A549 (cell line): ENCODE data around the gene MUC15. TPM values are rescaled to one million over a fixed set of nuclear protein-coding genes. Genes with fewer than 3 reads are reported as not detected.

Source experiments
- ATAC-seq, 2 experiments: fragments of 200-7000 bp in 1 of 2; fragments of >200 bp in 1 of 2; cut with Nextera tagmentation in 1 of 2; cut with Tn5 transposase in 1 of 2; 3 replicates each; pipeline versions ENCODE4 v1.8.0 to v1.9.1; 2018 to 2020; ENCODE audit warnings: mild to moderate bottlenecking in 1 of 2, moderate library complexity in 1 of 2
- CTCF ChIA-PET: fragments of 300-600 bp; sonication (Branson Sonifier 250); formaldehyde crosslinking; extraction: SDS; loops from one replicate; lab custom pipeline; 2021; ENCODE audit warnings: antibody characterized with exemption, inconsistent platforms; lab: Yijun Ruan, JAX
- POLR2A ChIA-PET: fragments of 350-600 bp; formaldehyde crosslinking; extraction: SDS; loops from one replicate; lab custom pipeline; 2021; ENCODE audit warnings: antibody characterized with exemption, inconsistent platforms; lab: Yijun Ruan, JAX
- DNase-seq, 2 experiments: peaks; one replicate each; pipeline versions ENCODE4 v3.0.0 to v3.0.0-alpha.2; 2011 to 2016; ENCODE audit warnings: low read depth in 1 of 2, low spot score in 1 of 2
- FAIRE-seq: peaks from 2 replicates; lab custom pipeline; 2011; peaks lifted over from hg19 to GRCh38; lab: Jason Lieb, UNC
- H3K27ac ChIP-seq, 2 experiments: fragments of >200 bp; sonication (Bioruptor Twin); formaldehyde crosslinking; 3 replicates each; pipeline ENCODE4 v1.5.1; 2016 to 2017
- H3K4me1 ChIP-seq: fragments of >200 bp; sonication (Bioruptor Twin); formaldehyde crosslinking; 3 replicates; pipeline ENCODE4 v1.6.1; 2016
- H3K4me2 ChIP-seq: fragments of >200 bp; sonication (Bioruptor Twin); formaldehyde crosslinking; 3 replicates; pipeline ENCODE4 v1.6.1; 2016
- H3K4me3 ChIP-seq: fragments of >200 bp; sonication (Bioruptor Twin); formaldehyde crosslinking; 3 replicates; pipeline ENCODE4 v1.5.1; 2016
- H3K9me3 ChIP-seq: fragments of >200 bp; sonication (Bioruptor Twin); formaldehyde crosslinking; 3 replicates; pipeline ENCODE4 v1.6.1; 2016
- CBX8 ChIP-seq: fragments of 200-600 bp; sonication (generic); IDR thresholded peaks from 2 replicates; pipeline ENCODE4 v1.6.1; 2016
- CHD4 ChIP-seq: fragments of 200-600 bp; sonication (generic); IDR thresholded peaks from 2 replicates; pipeline ENCODE4 v1.6.1; 2016; ENCODE audit warnings: antibody characterized with exemption, mild to moderate bottlenecking, borderline replicate concordance
- EP300 ChIP-seq, 2 experiments: fragments of >200 bp; sonication (Bioruptor Twin); formaldehyde crosslinking; IDR thresholded peaks; 2 replicates in 1 of 2; 3 replicates in 1 of 2; pipeline ENCODE4 v1.6.1; 2016 to 2017
- ESRRA ChIP-seq: fragments of 150-350 bp; IDR thresholded peaks from 2 replicates; pipeline ENCODE4 v1.6.1; 2014; ENCODE audit warnings: mild to moderate bottlenecking, low read length, borderline replicate concordance
- FOSB ChIP-seq: fragments of 250-450 bp; sonication (Bioruptor Pico); IDR thresholded peaks from 2 replicates; pipeline ENCODE4 v1.5.0; 2020; ENCODE audit warnings: mild to moderate bottlenecking, moderate library complexity
- FOSL2 ChIP-seq, 2 experiments: fragments of 450-650 bp in 1 of 2; fragments of >200 bp in 1 of 2; sonication (Bioruptor Twin) in 1 of 2; formaldehyde crosslinking; IDR thresholded peaks; 2 replicates each; pipeline versions ENCODE4 v1.5.0 to v1.6.1; 2016 to 2020; ENCODE audit warnings: mild to moderate bottlenecking in 1 of 2, moderate library complexity in 1 of 2
- GATA3 ChIP-seq: IDR thresholded peaks from 2 replicates; pipeline ENCODE4 v1.6.1; 2012; ENCODE audit warnings: borderline replicate concordance
- HOXA7 ChIP-seq: fragments of 250-450 bp; sonication (Bioruptor Pico); IDR thresholded peaks from 2 replicates; pipeline ENCODE4 v1.5.0; 2020; ENCODE audit warnings: mild to moderate bottlenecking, moderate library complexity
- HOXB13 ChIP-seq: fragments of 250-450 bp; sonication (Bioruptor Pico); IDR thresholded peaks from 2 replicates; pipeline ENCODE4 v1.5.0; 2020; ENCODE audit warnings: low read depth, mild to moderate bottlenecking, moderate library complexity
- JUN ChIP-seq, 2 experiments: fragments of >200 bp; sonication (Bioruptor Twin); formaldehyde crosslinking; IDR thresholded peaks; 2 replicates in 1 of 2; 3 replicates in 1 of 2; pipeline ENCODE4 v1.6.1; 2016 to 2017
- JUNB ChIP-seq: fragments of >200 bp; sonication (Bioruptor Twin); formaldehyde crosslinking; IDR thresholded peaks from 2 replicates; pipeline ENCODE4 v1.6.1; 2016
- MYC ChIP-seq: IDR thresholded peaks from 2 replicates; pipeline ENCODE4 v1.6.1; 2012; ENCODE audit warnings: mild to moderate bottlenecking, inconsistent platforms, low read length, improper control_type of control experiment, borderline replicate concordance
- NFE2L2 ChIP-seq: fragments of 150-350 bp; conservative IDR thresholded peaks from 2 replicates; pipeline ENCODE4 v1.6.1; 2014; ENCODE audit warnings: low read length
- NPAS2 ChIP-seq: fragments of 250-450 bp; sonication (Bioruptor Pico); IDR thresholded peaks from 2 replicates; pipeline ENCODE4 v1.8.0; 2022; ENCODE audit warnings: mild to moderate bottlenecking, moderate library complexity, borderline replicate concordance
- PHF8 ChIP-seq: fragments of 200-600 bp; sonication (generic); IDR thresholded peaks from 2 replicates; pipeline ENCODE4 v1.6.1; 2016; ENCODE audit warnings: low read depth, mild to moderate bottlenecking, antibody characterized with exemption, moderate library complexity, borderline replicate concordance
- SMC3 ChIP-seq: fragments of >200 bp; sonication (Bioruptor Twin); formaldehyde crosslinking; IDR thresholded peaks from 3 replicates; pipeline ENCODE4 v1.6.1; 2018; ENCODE audit warnings: inconsistent platforms
- SREBF2 ChIP-seq: fragments of 450-650 bp; IDR thresholded peaks from 2 replicates; pipeline ENCODE4 v1.6.1; 2014; ENCODE audit warnings: mild to moderate bottlenecking, moderate library complexity
- WGBS: methylation state at CpG from one replicate; pipeline ENCODE4 v1.1.6; 2017; ENCODE audit errors: missing lambda C conversion rate; 5-methylcytosine and 5-hydroxymethylcytosine counted together
- polyA plus RNA-seq, 4 experiments: library from polyadenylated mRNA; depleted of rRNA in 3 of 4; stranded (reverse); fragments of >200 nt; fragmentation: RNase III in 1 of 4; extraction: RNeasy Plus Mini Kit Qiagen cat#74134 plus additional on column Dnase treatment in 1 of 4; gene quantifications; 2 replicates in 3 of 4; 3 replicates in 1 of 4; pipeline ENCODE4 v1.2.3, GENCODE V29; 2011 to 2017
- TF ChIP-seq, protein P1 (sequence below): fragments of 250-450 bp; sonication (Bioruptor Pico); IDR thresholded peaks from 2 replicates; pipeline ENCODE4 v1.5.0; 2021; ENCODE audit warnings: mild to moderate bottlenecking, moderate library complexity, borderline replicate concordance
- TF ChIP-seq, protein P2 (sequence below): fragments of 250-450 bp; sonication (Bioruptor Pico); IDR thresholded peaks from 2 replicates; pipeline ENCODE4 v1.5.0; 2020; ENCODE audit warnings: low read depth, mild to moderate bottlenecking, moderate library complexity
- TF ChIP-seq, protein P3 (sequence below): fragments of 450-650 bp; IDR thresholded peaks from 2 replicates; pipeline ENCODE4 v1.6.1; 2014; ENCODE audit warnings: antibody characterized with exemption

MUC15 gene
- polyA plus RNA-seq, 2 of the 4 experiments (the other 2 are of a cell fraction) = not detected

DNA sequence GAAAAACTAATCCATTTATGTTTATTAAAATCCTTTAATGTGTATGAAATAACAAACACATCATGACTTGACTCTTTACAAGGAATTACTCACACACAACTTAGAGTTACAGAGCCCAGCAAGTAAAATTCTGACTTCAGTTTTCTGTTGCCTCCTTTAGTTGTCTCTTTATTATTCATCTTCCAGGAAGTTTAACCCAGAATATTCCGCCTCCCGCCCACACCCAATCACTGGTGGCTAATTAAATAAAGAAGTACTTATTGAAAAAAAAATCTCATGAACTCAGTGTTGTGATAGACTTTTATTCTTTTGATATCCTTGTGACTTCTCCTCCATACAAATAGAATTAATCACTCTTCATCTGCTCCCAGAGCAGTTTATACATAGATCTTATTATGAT lies 61.9 kb downstream of the MUC15 start:
- Histone ChIP-seq H3K4me1 (no peaks in the 10 kb centered on the region), H3K4me2 (no peak overlapping the region), H3K4me3 (no peak overlapping the region), H3K27ac (no peak overlapping the region), H3K9me3 (no peaks in the 10 kb centered on the region)
- FAIRE-seq = no peak
- ChIA-PET POLR2A (no interaction called here), CTCF (no interaction called here)
- DNase-seq = no peak
- no peak for TF ChIP-seq JUNB
- no peak for TF ChIP-seq CHD4
- TF ChIP-seq MYC = no peak
- no peak for TF ChIP-seq SREBF2
- no peak for TF ChIP-seq JUN (IDR thresholded peaks at IDR 0.05)
- no peak for TF ChIP-seq NFE2L2
- TF ChIP-seq FOSL2 (IDR thresholded peaks at IDR 0.05) = no peak
- no peak for TF ChIP-seq FOSL2 (CRISPR knock-in tag; IDR thresholded peaks at IDR 0.05)
- no peak for TF ChIP-seq NPAS2 (CRISPR knock-in tag)
- TF ChIP-seq, protein P1, sequence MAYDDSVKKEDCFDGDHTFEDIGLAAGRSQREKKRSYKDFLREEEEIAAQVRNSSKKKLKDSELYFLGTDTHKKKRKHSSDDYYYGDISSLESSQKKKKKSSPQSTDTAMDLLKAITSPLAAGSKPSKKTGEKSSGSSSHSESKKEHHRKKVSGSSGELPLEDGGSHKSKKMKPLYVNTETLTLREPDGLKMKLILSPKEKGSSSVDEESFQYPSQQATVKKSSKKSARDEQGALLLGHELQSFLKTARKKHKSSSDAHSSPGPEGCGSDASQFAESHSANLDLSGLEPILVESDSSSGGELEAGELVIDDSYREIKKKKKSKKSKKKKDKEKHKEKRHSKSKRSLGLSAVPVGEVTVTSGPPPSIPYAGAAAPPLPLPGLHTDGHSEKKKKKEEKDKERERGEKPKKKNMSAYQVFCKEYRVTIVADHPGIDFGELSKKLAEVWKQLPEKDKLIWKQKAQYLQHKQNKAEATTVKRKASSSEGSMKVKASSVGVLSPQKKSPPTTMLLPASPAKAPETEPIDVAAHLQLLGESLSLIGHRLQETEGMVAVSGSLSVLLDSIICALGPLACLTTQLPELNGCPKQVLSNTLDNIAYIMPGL (CRISPR knock-in tag) = no peak
- no peak for TF ChIP-seq HOXB13 (CRISPR knock-in tag)
- TF ChIP-seq, protein P2, sequence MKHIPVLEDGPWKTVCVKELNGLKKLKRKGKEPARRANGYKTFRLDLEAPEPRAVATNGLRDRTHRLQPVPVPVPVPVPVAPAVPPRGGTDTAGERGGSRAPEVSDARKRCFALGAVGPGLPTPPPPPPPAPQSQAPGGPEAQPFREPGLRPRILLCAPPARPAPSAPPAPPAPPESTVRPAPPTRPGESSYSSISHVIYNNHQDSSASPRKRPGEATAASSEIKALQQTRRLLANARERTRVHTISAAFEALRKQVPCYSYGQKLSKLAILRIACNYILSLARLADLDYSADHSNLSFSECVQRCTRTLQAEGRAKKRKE (CRISPR knock-in tag) = no peak
- TF ChIP-seq SMC3 = no peak
- TF ChIP-seq, protein P3, sequence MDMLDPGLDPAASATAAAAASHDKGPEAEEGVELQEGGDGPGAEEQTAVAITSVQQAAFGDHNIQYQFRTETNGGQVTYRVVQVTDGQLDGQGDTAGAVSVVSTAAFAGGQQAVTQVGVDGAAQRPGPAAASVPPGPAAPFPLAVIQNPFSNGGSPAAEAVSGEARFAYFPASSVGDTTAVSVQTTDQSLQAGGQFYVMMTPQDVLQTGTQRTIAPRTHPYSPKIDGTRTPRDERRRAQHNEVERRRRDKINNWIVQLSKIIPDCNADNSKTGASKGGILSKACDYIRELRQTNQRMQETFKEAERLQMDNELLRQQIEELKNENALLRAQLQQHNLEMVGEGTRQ = no peak
- TF ChIP-seq FOSB = no peak
- TF ChIP-seq GATA3 = no peak
- no peak for TF ChIP-seq PHF8
- no peak for TF ChIP-seq CBX8
- TF ChIP-seq EP300 (IDR thresholded peaks at IDR 0.05) = no peak
- no peak for TF ChIP-seq HOXA7 (CRISPR knock-in tag)
- TF ChIP-seq ESRRA = no peak
- 79% methylated on average over 2 of the region's 2 CpGs for WGBS
- ATAC-seq = no peak

Other genes with a start within 250 kb of the MUC15 start
- gene ANO3, start 240.1 kb downstream of the MUC15 start, polyA plus RNA-seq (2011; rRNA removed) = not detected in 2 replicates
- not detected in 3 replicates for gene ANO3, start 240.1 kb downstream of the MUC15 start, polyA plus RNA-seq (2017; fragmentation: RNase III; extraction: RNeasy Plus Mini Kit Qiagen cat#74134 plus additional on column Dnase treatment)
- gene SLC5A12, start 149.8 kb upstream of the MUC15 start, polyA plus RNA-seq (2011; rRNA removed) = not detected in 2 replicates
- not detected in 3 replicates for gene SLC5A12, start 149.8 kb upstream of the MUC15 start, polyA plus RNA-seq (2017; fragmentation: RNase III; extraction: RNeasy Plus Mini Kit Qiagen cat#74134 plus additional on column Dnase treatment)